Right forelimb (tissue), 1 donor: ENCODE data around the gene IDUA.

ENCODE experiments used
- DNase-seq: peaks from one replicate; pipeline ENCODE4 v3.0.0-alpha.2; 2018

The IDUA gene

GRCh38 chr4:1018147-1019020 is 31.5 kb downstream of the IDUA start:
- DNase-seq: no peak

- no peak for DNase-seq
Observed at GRCh38 chr4:1019320-1019719, 32.5 kb downstream of the IDUA start.

- no peak for DNase-seq
Observed at GRCh38 chr4:1019729-1020470, 33.1 kb downstream of the IDUA start.

GRCh38 chr4:1021386-1022050 is 34.7 kb downstream of the IDUA start:
- DNase-seq: no peak

GRCh38 chr4:1022051-1022738 is 35.4 kb downstream of the IDUA start:
- no peak for DNase-seq

- no peak for DNase-seq
Observed at GRCh38 chr4:1022739-1023066, 35.9 kb downstream of the IDUA start.

- no peak for DNase-seq
Observed at GRCh38 chr4:1023075-1023640, 36.3 kb downstream of the IDUA start.

- no peak for DNase-seq
Observed at GRCh38 chr4:1023895-1024740, 37.3 kb downstream of the IDUA start.

GRCh38 chr4:1024882-1025545 is 38.2 kb downstream of the IDUA start:
- DNase-seq: no peak

- no peak for DNase-seq
Observed at GRCh38 chr4:1026115-1026514, 39.3 kb downstream of the IDUA start.

- DNase-seq: no peak
Observed at GRCh38 chr4:1027219-1027914, 40.5 kb downstream of the IDUA start.

- no peak for DNase-seq
Observed at GRCh38 chr4:1027915-1028238, 41.0 kb downstream of the IDUA start.

GRCh38 chr4:1028574-1029220 is 41.9 kb downstream of the IDUA start:
- no peak for DNase-seq

- DNase-seq: no peak
Observed at GRCh38 chr4:1029529-1029928, 42.7 kb downstream of the IDUA start.

- no peak for DNase-seq
Observed at GRCh38 chr4:1030031-1030430, 43.2 kb downstream of the IDUA start.

- no peak for DNase-seq
Observed at GRCh38 chr4:1030559-1030958, 43.7 kb downstream of the IDUA start.

- DNase-seq: no peak
Observed at GRCh38 chr4:1031346-1031745, 44.5 kb downstream of the IDUA start.

- DNase-seq: no peak
Observed at GRCh38 chr4:1031956-1032795, 45.3 kb downstream of the IDUA start.

GRCh38 chr4:1032861-1033260 is 46.0 kb downstream of the IDUA start:
- DNase-seq: no peak
